Measurements from ENCODE around the gene HTT-AS.
"Not testable (repeated sequence)": the region's sequence is repeated elsewhere in the genome, so short reads cannot be mapped to it uniquely, and the experiment has no call there.

HTT-AS gene

DNA sequence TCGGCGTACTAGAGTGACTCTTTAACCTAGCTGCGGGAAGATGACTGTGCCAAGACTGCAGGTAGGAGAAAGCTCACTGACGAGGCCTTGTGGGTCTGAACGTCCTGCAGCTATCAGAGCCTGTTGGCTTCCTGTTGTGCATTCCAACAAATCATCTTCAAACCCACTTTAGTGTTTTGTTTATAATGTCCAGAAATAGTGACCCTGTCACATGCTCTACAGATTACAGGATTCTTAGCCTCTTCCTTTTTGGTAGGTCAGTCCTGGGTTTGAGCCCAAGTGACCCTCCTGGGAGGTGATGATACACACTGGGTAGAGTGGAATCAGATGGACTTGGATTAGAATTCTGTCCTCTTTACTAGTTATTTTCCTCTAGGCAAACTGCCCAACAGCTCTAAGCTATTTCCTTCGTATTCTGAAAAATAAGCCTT, 33.4 kb upstream of the HTT-AS start:
- TF ChIP-seq ZFX (IDR thresholded peaks at IDR 0.05; ENCODE audit: borderline replicate concordance) (no peak), CTCF (IDR thresholded peaks at IDR 0.05) (no peak)
- H3K27ac ChIP-seq: no peak overlapping the region

DNA sequence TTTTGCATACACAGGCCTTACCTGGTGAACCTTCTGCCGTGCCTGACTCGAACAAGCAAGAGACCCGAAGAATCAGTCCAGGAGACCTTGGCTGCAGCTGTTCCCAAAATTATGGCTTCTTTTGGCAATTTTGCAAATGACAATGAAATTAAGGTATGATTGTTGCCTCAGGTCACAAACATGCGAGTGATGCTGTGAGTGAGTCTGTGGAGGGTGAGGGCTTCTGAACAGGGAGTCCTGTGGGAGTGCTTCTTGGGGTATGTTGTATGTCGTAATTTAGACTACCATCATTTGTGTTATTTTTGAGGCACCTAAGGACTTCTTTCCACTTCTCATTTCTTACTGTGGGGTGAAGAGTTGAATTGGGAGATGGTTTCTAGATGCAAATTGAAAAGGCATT, 32.9 kb upstream of the HTT-AS start:
- no peak for TF ChIP-seq CTCF (IDR thresholded peaks at IDR 0.05)
- H3K27ac ChIP-seq: no peak overlapping the region

- TF ChIP-seq ZFX (IDR thresholded peaks at IDR 0.05; ENCODE audit: borderline replicate concordance) (no peak), CTCF (IDR thresholded peaks at IDR 0.05) (peak; percentile 99)
- no peak overlapping the region for H3K27ac ChIP-seq
These were observed 32.2 kb upstream of the HTT-AS start for GRCh38 chr4:3106339-3107186.

- TF ChIP-seq ZFX (IDR thresholded peaks at IDR 0.05; ENCODE audit: borderline replicate concordance) (no peak), CTCF (IDR thresholded peaks at IDR 0.05) (no peak)
- no peak overlapping the region for H3K27ac ChIP-seq
These were observed 24.0 kb upstream of the HTT-AS start for GRCh38 chr4:3098346-3098745.

DNA sequence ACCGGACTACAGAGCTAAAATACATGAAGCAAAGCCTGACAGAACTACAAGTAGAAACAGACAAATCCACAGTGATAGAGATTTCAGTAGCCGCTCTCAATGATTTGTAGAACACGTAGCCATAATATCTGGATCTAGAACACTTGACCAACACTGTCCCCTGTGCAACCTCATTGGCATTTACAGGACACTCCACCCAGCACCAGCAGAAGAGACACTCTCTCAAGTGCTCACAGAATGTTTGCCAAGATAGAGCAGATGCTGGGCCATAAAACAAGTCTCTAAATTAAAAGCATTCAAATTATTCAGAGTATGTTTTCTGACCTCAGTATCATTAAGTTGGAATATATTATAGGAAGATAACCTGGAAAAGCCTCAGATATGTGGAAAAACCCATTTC, 21.9 kb upstream of the HTT-AS start:
- H3K27ac ChIP-seq: no peak overlapping the region
- TF ChIP-seq CTCF (IDR thresholded peaks at IDR 0.05): no peak
- no peak for TF ChIP-seq ZFX (IDR thresholded peaks at IDR 0.05; ENCODE audit: borderline replicate concordance)

GRCh38 chr4:3094701-3095100, 20.4 kb upstream of the HTT-AS start:
- H3K27ac ChIP-seq: not testable (repeated sequence)

DNA sequence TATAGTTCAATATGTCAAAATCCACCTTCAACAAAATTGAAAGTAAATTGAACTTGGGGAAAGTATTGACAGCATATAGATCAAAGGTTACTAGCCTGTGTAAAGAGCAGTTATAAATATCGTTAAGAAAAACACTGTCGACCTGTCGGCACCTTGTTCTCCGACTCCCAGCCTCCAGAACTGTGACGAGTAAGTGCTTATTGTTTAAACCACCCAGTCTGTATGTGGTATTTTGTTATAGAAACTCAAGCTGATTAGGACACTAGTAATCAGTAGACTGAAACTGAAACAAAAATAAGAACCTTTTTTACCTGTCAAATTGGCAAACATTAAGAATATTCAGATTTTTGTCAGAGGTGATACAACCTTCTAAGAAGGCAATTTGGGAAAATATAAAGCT, 17.1 kb upstream of the HTT-AS start:
- TF ChIP-seq ZFX (IDR thresholded peaks at IDR 0.05; ENCODE audit: borderline replicate concordance) (no peak), CTCF (IDR thresholded peaks at IDR 0.05) (no peak)
- no peak overlapping the region for H3K27ac ChIP-seq
